ENCODE results near the gene ATF7.
"Not testable (repeated sequence)": the region's sequence is repeated elsewhere in the genome, so short reads cannot be mapped to it uniquely, and the experiment has no call there.

Gene ATF7

DNA sequence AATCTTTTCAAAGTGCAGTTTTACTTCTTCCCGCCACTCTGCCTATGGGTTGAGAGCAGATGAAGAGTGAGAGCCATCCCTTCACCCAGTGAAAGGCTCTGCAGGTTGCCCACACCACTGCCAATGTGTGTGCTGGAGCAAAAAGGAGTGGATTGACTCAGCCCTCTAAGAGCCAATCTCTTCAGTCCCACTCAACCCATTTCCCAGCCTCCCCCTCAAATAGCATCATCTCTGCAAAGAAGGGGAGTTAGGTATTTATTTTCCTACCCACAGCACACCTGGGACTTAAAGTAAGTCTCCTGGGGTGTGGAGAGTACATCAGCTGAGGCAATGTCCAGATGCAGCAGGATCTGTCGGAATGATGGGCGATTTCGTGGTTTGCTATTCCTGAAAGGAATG is 142.2 kb downstream of the ATF7 start:
- DNase-seq (ENCODE audit: low read depth, low spot score), result no peak

DNA sequence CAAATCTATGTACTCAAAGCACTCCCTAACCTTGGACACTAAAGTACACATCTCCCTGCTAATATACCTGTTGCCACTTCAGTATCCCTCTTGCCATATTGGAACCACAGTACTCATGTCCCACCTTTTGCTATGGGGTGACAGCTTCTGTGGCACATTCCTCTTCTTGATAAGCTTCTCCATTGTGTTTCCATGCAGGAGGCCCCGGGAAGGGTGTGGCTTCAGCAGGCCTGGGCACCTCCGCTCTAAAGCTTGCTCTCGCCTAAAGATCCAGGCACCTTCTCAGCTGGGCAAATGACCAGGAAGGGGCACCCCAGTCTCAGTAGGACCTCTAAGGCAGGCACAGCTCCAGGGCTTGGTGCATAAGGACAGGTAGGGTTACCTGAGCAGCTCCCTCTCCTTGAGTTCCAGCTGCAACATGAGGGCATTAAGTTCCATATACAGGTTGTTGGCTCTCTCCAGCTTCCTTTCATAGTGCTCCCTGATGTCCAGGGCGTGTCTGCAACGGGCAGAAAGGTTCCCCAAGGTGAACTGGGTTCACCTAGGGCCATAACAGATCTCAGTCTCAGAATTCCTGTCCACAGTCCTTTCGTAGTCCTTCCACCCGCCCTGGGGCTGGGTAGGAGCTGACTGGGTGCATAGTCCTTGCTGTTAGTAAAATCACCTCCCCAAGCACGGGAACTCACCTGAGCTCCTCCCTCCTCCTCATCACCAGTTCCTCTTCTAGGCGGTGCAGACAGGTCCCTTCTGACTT is 142.8 kb downstream of the ATF7 start:
- no peak for DNase-seq (ENCODE audit: low read depth, low spot score)

DNA sequence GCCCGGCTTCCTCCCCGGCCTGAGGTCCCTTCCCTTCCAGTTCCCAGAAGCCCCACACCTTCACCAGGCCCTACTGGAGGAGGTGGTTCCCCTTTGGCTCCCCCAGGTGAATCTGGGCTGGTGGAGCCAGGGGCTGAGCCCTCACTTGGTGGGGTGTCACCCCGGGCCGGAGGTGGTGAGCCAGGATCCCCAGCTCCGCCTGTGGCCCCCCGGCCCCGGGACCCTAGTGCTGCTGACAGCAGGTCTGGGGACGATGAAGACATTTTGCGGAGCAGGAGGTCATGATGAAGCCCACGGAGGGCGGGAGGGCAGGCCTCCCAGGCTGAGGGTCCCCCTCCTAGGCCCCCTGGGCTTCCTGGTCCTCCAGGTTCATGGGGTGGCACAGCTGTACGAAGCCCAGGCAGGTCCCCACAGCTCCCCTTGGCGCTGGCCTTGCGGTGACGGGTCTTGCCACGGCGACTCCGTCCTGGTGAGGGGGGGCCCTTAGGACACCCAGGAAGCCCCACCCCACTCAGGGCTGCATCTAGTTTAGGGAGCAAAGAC is 143.5 kb downstream of the ATF7 start:
- DNase-seq (ENCODE audit: low read depth, low spot score), result no peak

DNA sequence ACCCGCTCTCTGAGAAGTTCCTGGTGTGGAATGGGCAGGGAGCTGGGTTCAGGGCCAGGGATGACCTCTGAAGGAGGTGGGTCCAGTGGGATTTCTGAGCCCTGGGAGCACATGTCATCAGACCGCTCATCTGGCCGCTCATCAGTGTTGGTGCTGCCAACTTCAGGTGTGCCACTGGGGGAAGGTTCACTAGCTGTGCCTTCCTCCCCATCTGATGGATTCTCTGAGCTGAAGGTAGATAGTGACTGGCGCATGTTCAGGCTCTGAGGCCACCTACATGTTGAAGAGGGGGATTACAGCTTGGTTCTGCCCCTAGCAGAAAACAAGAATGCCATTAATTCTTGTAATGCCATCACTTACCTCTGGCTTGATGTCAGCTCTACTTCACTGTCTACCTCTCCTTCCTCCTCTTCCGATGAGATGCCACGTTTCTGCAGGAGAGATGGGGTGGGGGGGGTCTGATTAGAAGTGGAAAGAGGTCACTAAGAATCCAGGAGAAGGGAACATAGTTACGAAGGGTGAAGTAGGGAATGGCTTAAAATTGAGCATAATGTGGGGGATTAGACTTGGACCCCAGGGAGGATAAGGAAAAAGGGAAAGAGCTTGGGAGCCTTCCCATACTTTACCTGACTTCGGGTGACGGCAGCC is 144.1 kb downstream of the ATF7 start:
- no peak for DNase-seq (ENCODE audit: low read depth, low spot score)

DNA sequence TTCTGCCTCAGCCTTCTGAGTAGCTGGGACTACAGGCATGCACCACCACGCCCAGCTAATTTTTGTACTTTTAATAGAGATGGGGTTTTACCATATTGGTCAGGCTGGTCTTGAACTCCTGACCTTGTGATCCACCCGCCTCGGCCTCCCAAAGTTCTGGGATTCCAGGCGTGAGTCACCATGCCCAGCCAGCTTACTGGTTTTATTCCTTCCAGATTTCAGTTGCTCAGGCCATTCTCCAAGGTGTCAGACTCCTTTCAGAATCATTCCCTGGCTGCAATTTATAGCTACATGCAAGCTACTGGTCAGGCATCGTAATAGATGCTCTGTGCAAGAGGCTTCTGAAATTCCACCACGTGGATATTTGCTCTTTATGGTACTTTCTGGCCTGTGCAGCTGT is 144.7 kb downstream of the ATF7 start:
- DNase-seq (ENCODE audit: low read depth, low spot score), result not testable (repeated sequence)

DNA sequence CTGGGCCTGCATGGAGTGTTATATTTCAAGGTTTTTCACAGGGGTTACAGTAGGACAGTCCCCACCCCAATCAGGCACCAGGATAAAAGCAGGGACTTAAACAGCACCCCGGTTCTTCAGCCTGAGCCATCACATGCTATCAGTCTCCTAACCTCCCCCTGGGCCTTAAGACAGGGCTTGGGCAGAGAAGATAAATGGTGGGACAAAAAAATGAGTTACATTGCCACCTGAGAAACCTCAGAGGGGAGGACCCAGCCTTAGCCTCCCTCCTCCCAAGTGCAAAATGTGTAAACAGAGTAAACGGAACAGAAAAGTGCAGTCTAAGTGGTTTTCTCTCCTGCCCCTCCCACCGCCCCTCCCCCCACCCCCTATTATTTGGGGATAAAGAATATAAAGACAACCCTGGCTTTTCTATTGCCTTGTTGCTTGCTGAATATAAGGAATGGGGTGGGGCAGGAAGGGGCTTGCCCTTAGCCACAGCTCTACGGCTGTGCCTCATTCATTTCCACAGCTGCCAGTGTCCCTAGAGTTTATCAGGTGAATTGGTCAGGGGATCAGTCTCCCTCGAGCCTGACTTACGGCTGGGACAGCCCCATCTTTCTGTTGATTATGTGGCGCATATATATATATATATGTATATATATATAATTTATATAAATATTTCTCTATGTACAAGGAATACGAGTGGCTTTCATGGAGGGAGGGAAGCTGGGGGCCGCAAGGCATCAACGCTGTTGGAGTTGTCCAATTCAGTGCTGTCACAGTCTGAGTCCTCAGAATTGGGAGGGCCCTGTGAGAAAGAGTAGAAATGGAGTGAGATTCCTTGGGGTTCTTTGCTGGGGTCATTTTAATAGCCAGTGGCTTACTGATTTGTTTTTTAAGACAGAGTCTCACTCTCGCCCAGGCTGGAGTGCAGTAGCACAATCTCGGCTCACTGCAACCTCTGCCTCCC is 145.4 kb downstream of the ATF7 start:
- no peak for DNase-seq (ENCODE audit: low read depth, low spot score)

DNA sequence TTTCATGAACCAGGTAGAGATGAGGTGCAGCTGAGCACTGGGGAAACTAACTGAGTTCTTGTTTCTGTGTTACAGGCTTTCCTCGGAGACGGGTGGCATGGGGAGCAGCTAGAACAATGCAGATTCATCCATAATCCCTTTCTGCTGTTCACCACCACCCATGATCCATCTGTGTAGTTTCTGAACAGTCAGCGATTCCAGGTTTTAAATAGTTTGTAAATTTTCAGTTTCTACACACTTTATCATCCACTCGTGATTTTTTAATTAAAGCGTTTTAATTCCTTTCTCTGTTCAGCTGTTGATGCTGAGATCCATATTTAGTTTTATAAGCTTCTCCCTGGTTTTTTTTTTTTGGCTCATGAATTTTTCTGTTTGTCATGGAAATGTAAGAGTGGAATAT is 146.9 kb downstream of the ATF7 start:
- no peak for DNase-seq (ENCODE audit: low read depth, low spot score)

DNA sequence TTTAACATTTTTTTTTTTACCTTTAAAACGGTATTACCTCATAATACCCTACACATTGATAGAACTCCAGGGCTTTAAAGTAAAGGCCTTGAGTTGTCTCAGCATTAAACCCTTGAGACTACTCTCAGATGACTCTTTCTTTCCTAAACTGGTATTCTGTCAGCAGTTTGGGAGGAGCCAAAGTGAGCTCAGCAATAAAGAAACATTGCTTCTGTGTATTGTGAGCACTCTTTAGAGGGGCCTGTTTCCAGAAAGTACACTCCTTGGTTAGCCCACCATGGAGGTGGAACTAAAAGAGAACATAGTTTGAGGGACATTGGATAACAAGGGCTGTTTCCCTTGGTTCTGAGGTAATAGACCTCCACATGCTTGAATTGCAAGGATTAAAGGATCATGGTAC is 147.3 kb downstream of the ATF7 start:
- DNase-seq (ENCODE audit: low read depth, low spot score), result no peak

DNA sequence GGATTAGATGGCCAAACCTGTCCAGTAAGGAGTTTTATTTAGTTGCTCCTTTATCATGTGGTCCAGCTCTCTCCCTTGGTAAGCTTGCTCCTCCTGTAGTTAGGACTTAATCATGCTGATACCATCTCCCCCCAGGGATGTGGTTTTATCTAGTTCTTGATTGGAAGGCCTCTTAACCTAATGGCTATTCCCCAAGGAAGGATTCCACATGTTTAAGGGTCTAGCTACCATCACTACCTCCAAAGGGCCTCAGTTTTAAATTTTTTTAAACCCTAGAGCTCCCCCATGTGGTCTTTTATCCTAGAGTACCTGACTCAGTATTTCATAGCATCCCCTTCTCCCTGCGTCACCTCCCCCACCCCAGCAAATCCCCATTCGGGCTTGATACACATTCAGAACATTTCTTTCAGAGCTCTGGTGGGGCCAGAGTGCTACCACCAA is 149.4 kb downstream of the ATF7 start:
- no peak for DNase-seq (ENCODE audit: low read depth, low spot score)

DNA sequence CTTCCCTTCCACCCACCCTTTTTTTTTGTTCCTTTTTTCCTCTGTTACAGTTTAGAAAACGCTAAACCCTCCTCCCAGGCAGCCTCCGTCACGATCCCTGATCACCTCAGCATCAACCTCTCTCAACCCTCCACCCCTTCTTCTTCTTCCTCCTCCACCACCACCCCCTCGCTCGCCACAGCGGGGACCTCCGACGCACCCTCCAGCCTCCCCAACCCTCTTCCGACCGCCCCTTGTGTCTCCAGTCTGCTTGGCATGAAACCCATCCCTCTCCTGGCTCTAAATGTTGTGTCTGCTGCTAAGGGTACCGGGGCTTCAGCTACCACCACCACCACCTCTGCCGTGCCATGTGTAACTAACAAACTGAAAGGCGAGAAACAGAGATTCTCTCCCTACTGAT is 151.4 kb downstream of the ATF7 start:
- DNase-seq (ENCODE audit: low read depth, low spot score), result no peak

DNA sequence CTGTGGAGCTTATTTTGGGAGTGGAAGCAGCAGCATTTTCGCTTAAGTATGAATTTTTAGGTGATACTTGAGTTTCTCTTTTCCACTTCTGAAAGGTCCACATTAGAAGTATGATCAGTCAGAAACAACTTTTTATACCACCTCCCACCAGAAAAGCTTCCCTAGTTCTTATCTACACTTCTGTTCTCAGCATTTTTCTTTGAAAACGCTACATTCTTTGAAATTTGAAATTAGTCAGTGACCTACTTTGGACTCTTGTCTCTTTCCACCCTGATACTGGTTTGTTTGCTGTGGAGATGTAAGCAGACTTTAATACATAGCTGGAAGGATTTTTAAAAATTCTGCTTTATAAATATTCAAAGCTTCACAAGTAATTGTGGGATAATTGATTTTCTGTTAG is 152.1 kb downstream of the ATF7 start:
- DNase-seq (ENCODE audit: low read depth, low spot score), result no peak

DNA sequence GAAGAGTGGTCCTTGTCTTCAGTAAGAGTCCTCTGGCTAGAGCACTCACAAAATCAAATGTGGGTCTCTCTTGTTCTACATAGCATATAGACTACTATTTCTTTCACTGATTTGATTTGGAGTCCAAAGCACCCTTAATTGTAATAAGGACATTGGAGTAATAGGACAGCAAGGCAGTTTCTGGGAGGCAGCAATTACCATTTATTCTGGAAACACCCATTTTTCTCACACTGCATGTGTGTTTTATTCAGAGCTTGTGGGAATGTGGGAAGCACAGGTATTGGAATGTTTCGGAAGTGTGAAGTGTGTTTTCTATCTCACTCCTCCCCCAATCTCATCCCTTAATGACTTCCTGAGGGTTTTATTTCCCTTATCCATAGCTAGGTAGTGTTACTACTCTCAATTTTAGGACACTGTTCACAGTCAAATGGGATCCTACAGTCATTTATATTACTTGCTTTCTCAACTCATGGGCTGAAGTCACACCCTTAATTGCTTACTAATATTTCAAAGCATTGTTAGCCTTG is 154.1 kb downstream of the ATF7 start:
- DNase-seq (ENCODE audit: low read depth, low spot score), result no peak

DNA sequence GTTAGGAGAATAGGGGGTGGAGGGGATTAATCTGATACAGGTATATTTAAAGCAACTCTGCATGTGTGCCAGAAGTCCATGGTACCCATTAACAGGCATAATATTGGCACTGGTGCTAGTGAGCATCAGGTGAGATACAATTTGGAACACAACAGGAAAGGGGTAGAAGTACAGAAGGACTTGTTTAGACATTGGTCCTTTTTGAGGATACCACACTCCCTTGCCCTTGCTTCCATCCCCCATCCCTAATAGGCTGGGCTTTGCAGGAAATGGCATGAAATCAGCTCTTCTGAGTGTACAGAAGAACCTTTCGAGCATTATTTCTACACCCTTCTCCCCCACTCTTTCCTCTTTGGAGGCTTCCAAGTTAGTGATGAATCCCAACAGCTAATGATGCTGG is 157.9 kb downstream of the ATF7 start:
- no peak for DNase-seq (ENCODE audit: low read depth, low spot score)

DNA sequence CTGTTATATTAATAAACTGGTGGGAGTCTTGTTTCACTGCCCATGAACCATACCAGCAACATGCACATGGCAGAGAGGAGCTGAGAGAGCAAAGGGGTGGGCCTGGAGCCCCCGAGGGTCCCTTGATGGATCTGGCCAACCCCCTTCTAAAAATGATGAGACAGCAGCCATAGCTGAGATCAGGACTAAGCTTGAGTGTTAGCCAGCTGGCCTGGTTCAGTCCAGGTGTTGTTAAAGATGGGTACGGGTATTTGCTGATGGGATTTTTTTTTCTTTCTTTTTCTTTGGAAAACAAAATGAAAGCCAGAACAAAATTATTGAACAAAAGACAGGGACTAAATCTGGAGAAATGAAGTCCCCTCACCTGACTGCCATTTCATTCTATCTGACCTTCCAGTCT is 158.3 kb downstream of the ATF7 start:
- DNase-seq (ENCODE audit: low read depth, low spot score), result no peak

DNA sequence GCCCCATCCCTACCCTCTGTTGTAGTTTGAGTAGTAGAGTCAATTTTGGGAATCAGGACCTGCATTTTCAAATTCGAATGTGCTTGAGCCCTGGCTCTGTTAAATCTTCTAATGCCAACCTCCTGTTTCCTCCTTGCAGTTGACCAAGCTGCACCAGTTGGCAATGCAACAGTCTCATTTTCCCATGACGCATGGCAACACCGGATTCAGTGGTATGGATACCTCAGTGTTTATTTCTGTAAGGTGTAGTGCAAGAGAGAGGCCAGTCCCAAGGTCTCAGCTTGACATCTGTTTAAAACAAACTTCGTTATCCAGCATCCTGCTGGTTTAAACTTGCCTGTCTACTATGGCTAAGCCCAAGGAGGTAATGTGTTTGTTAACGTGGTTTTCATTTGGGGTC is 159.1 kb downstream of the ATF7 start:
- no peak for DNase-seq (ENCODE audit: low read depth, low spot score)

DNA sequence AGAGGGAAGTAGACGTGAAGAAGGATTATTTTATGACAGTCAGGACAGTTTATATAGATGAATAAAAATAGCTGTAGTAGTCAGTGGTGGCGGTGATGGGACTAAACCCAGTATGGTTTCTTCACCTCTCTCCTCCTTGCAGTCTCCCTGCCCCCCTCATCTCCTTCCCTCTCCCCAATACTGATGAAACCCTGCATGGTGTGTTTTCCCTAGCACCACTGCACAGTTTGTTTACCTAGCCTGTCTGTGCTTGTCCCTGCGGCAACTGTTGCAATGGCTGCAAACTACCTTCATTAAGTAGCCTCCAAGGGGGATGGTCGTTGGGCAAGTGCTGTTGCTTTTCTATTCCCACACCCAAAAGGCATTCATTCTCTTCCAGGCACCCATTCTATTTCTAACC is 159.5 kb downstream of the ATF7 start:
- no peak for DNase-seq (ENCODE audit: low read depth, low spot score)

DNA sequence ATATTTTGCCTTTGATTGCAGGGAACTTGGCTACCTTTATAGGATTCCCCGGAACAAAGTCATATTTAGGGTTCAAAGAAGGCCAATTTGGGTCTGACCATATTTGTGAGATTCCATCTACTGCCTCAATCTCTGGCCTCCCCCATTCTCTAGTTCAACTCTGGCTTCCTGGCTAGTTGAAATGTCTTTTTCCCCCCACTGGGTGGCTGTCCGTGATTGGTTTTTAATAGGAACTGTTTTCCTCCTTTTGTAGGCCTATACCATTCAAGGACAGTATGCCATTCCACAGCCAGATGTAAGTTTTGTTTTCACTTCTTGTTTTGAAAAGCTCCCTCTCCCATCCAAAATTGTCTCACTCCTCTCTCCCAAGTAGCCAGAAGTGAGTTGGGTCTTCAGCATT is 160.5 kb downstream of the ATF7 start:
- DNase-seq (ENCODE audit: low read depth, low spot score), result no peak

DNA sequence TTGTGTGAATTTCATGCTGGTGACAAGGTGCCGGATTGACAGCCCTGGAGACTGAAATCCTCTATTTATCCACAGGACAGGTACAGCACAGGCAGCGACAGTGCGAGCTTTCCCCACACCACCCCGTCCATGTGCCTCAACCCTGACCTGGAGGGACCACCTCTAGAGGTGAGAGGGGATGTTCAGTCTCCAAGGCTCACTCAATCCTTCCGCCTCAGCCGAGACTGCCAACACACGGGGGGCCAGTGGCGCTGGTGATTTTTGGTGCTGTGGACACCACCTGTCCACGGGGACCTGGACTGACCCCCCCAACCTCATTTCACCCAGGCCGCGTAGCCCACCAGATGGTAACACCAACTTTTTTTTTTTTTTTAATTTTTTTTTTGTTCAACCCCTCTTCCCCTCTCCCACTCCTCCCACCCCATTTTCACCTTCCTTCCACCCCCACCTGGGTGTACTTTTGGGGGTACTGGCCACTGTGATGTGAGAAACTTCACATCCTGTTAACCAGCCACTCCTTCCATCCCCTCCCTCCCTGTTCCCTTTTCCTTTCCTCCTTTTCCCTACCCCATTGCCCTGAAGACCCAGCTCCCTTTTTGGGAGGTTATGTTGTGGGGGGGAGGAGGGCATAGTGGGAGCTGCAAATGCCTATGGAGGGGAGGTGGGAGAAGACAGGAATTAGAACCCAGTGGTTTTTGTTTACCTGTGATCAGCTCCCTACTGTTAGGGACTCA is 161.3 kb downstream of the ATF7 start:
- no peak for DNase-seq (ENCODE audit: low read depth, low spot score)

DNA sequence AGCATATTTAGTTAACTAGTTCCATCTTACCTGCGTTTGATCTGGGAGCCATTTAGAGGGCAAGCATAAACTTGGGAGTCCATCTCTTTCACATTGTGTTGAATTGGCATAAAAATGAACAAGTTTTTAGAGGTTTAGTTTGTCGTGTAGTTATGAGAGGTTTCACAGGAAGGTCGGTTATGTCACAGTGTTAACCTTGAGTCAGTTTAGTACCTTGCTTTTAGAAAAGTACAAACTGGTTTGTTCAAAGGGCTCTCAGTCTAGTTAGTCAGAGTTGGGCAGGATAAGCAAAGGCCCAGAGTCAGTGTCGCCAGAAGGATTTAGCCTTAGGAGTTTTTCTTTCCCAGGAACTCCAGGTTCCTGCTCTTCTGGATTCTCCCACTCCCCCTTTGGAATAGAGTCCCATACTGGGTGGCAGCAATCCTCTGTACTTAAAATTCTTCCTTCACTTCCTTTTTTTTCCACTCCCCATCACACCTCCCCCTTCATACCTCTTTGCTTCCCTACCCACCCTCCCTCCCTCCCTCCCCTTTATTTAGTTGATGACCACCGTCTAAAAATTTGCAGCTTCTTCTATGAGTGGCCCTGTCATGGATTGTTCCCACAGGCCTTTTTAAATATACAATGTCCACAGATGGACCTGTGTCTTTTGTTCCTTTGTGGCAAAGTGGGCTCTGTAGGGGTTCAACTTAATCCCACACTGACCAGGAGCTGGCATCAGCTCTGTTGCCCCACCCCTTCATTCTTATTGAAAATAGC is 162.2 kb downstream of the ATF7 start:
- no peak for DNase-seq (ENCODE audit: low read depth, low spot score)

DNA sequence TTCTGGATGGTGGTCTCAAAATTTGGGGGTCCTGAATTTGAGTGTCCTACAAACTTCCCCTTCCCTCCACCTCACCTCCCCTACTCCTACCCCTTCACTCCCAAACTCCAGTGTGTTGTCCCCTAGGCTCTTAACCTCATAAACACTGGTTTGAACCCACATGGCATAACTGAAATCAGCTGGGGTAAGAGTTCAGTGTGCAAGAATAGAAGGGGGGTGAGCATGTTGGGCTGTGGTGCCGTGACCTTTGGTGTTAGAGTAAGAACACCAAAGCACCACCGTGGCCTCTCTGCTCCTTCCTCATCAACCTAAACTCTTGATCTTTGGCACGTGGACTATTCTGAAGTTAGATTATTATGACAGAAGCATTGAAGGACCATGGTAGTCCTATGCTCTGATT is 163.2 kb downstream of the ATF7 start:
- no peak for DNase-seq (ENCODE audit: low read depth, low spot score)

Data from smooth muscle cell of the brain vasculature (primary cell).